H4 (cell line): ENCODE measurements around the gene PCNX3. TPM values are rescaled to one million over a fixed set of nuclear protein-coding genes. Genes with fewer than 3 reads are reported as not detected.

Experiments used
- DNase-seq: peaks from one replicate; pipeline ENCODE4 v3.0.0-alpha.2; 2015; ENCODE audit warnings: low spot score
- total RNA-seq: library from RNA; depleted of rRNA; stranded (reverse); fragments of >200 nt; shearing (Covaris generic); gene quantifications from 2 replicates; pipeline ENCODE4 v1.2.3, GENCODE V29; 2014

PCNX3 gene
- total RNA-seq, 1 experiment from 2014 or later, result 11.7 TPM

GRCh38 chr11:65598258-65598699 is 17.3 kb upstream of the PCNX3 start:
- DNase-seq, result no peak

- no peak for DNase-seq
These were observed 16.2 kb upstream of the PCNX3 start for GRCh38 chr11:65599216-65599954.

- no peak for DNase-seq
These were observed 15.7 kb upstream of the PCNX3 start for GRCh38 chr11:65599955-65600246.

DNA sequence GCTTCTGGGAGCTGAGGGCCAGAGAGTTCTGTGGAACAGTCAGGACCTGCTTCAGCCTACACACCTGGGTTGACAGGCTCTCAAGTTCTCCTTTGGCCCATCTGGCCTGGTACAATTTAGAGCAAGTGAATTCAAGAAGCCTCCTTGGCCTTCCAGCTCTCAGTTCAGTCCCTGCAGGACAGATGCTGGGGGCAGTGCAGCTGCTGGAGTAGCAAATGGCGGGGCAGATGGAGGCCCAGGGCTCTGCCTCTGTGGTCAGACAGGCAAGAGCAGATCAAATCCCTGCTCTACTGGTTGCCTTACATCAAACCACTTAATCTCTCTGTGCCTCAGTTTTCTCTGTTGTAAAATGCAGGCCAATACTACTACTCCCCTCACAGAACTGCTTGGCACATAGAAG is 11.3 kb upstream of the PCNX3 start:
- no peak for DNase-seq

GRCh38 chr11:65606876-65607613 is 8.5 kb upstream of the PCNX3 start:
- DNase-seq, result no peak

- no peak for DNase-seq
These were observed 7.8 kb upstream of the PCNX3 start for GRCh38 chr11:65607614-65608426.

- DNase-seq, result no peak
These were observed 6.3 kb upstream of the PCNX3 start for GRCh38 chr11:65609229-65609628.

DNA sequence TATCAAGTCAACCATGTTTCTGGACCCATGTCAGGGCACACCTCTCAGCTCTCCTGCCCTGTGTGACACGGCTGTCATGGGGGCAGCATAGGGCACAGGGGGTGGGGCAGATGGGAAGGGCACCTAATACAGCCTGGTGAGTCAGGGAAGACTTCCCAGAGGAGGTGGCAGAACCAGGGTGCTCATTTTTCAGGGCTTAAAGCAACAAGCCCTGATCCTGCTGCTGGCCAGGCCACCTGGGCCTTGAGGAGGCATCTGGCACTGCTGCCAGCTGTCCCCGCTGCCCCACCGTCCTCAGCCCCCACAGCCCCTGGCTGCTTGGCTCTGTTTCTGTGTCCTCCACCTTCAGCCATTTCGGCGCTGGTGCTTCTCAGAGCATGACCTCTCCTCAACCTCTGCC is 5.9 kb upstream of the PCNX3 start:
- DNase-seq, result no peak

- DNase-seq, result no peak
These were observed 5.2 kb upstream of the PCNX3 start for GRCh38 chr11:65610404-65610803.

- DNase-seq, result no peak
These were observed 4.4 kb upstream of the PCNX3 start for GRCh38 chr11:65611028-65611757.

GRCh38 chr11:65611758-65612603 is 3.6 kb upstream of the PCNX3 start:
- DNase-seq, result no peak

- DNase-seq, result no peak
These were observed 2.9 kb upstream of the PCNX3 start for GRCh38 chr11:65612691-65613090.

- DNase-seq, result no peak
These were observed 2.3 kb upstream of the PCNX3 start for GRCh38 chr11:65613091-65613928.

DNA sequence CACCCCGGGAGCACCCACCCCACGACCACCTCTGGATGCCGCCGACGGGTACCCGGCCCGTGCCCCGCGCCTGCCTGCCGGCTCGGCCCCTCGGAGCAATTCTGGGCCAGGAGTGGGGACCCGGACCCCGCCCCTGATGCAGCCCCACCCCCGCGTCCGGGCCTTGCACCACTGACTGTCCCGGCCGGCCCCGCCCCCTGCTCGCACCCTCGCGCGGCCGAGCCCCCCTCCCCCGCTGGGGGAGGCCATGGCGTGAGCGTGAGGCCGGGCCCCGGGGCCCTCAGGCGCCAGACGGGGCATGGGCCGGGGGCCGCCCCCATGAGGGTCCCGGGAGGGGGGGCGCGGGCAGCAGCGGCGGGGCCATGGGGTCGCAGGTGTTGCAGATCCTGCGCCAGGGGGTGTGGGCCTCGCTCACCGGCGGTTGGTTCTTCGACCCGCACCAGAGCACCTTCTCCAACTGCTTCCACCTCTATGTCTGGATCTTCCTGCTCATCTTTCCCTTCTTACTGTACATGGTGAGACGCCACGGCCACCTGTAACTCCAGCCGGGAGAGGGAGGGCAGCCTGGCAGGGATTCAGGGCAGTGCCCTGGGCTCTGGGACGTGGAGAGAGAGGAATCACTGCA is 486 bp downstream of the PCNX3 start:
- no peak for DNase-seq

DNA sequence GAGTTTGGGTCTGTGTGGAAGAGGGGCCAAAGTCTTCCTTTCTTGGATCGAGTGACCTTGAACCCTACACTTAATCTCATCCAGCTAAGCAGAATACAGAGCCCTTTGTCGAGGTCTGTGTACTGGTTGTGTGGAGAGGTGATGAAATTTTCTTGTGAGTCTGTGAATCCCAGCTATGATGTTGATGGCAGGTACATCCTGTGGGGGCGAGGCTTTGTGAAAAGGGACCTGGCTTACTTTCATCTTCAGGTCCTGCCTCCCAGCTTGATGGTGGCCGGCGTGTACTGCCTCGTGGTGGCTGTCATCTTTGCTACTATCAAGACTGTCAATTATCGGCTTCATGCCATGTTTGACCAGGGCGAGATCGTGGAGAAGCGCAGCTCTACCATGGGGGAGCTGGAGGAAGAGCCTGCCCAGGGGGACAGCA is 1.0 kb downstream of the PCNX3 start:
- DNase-seq, result no peak

DNA sequence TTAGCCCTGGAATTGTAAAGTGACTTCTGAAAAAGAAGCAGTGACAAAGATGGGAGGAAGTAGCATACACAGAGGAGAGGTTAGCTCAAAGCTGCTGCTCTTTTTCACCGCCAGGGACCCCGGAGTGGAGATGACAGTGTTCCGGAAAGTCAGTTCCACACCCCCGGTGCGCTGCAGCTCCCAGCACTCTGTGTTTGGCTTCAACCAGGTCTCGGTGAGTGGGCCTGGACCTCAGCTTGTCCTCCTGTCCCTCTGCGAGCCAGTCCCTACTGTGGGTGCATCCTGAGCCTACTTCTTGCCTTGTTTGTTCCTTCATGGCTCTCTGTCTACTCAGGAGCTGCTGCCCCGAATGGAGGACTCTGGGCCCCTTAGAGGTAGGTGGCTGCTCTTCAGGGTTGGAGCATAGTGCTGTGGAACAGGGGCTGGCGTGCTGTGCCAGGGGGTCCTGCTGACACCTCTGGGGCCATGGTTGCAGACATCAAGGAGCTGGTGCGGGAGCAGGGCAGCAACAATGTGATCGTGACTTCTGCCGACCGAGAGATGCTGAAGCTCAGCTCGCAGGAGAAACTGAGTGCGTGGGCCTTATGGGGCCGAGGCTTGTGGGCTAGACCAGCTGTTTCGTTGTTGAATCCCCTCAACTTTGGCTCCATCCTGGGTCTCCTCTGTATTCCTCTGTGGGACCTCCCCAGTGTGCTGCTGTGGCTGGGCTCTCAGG is 1.7 kb downstream of the PCNX3 start:
- no peak for DNase-seq

DNA sequence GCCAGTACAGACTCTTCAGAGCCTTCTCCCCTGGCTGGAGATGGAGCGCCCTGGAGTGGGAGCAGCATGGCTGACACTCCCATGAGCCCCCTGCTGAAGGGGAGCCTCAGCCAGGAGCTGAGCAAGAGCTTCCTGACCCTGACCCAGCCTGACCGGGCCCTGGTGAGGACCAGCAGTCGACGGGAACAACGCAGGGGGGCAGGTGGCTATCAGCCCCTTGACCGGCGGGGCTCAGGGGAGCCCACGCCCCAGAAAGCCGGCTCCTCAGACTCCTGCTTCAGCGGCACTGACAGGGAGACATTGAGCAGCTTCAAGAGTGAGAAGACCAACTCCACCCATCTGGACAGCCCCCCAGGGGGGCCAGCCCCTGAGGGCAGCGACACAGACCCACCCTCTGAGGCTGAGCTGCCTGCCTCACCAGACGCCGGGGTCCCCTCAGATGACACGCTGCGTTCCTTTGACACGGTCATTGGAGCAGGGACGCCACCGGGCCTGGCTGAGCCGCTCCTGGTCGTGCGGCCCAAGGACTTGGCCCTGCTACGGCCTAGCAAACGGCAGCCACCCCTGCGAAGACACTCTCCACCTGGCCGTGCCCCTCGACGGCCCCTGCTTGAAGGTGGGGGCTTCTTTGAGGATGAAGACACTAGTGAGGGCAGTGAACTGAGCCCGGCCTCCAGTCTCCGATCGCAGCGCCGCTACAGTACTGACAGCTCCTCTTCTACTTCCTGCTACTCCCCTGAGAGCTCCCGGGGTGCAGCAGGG is 2.6 kb downstream of the PCNX3 start:
- no peak for DNase-seq

- no peak for DNase-seq
These were observed 3.2 kb downstream of the PCNX3 start for GRCh38 chr11:65618763-65619162.
